GM19351 (cell line): ENCODE results near the gene ZFYVE27.

Source experiments
- ATAC-seq: cut with Tn5 transposase; IDR thresholded peaks from one replicate; pipeline ENCODE4 v1.9.1; 2021; ENCODE audit warnings: mild to moderate bottlenecking, moderate library complexity; ENCODE audit not compliant: unreplicated experiment

The ZFYVE27 gene

GRCh38 chr10:97743169-97743943, 6.4 kb downstream of the ZFYVE27 start:
- ATAC-seq: no peak

- ATAC-seq: no peak
Observed at GRCh38 chr10:97744405-97745035, 7.6 kb downstream of the ZFYVE27 start.

- no peak for ATAC-seq
Observed at GRCh38 chr10:97747573-97747972, 10.6 kb downstream of the ZFYVE27 start.

GRCh38 chr10:97748116-97748515, 11.2 kb downstream of the ZFYVE27 start:
- no peak for ATAC-seq

GRCh38 chr10:97752956-97753355, 16.0 kb downstream of the ZFYVE27 start:
- no peak for ATAC-seq

- no peak for ATAC-seq
Observed at GRCh38 chr10:97754726-97755125, 17.8 kb downstream of the ZFYVE27 start.

GRCh38 chr10:97755718-97756117, 18.8 kb downstream of the ZFYVE27 start:
- no peak for ATAC-seq

- ATAC-seq: no peak
Observed at GRCh38 chr10:97757471-97757870, 20.5 kb downstream of the ZFYVE27 start.

- no peak for ATAC-seq
Observed at GRCh38 chr10:97759158-97759887, 22.4 kb downstream of the ZFYVE27 start.

GRCh38 chr10:97759946-97760345, 23.0 kb downstream of the ZFYVE27 start:
- no peak for ATAC-seq

- no peak for ATAC-seq
Observed at GRCh38 chr10:97760461-97761257, 23.7 kb downstream of the ZFYVE27 start.

GRCh38 chr10:97761331-97761865, 24.5 kb downstream of the ZFYVE27 start:
- no peak for ATAC-seq

- ATAC-seq: no peak
Observed at GRCh38 chr10:97762056-97762455, 25.1 kb downstream of the ZFYVE27 start.

GRCh38 chr10:97762816-97763215, 25.9 kb downstream of the ZFYVE27 start:
- no peak for ATAC-seq

GRCh38 chr10:97763411-97763810, 26.5 kb downstream of the ZFYVE27 start:
- no peak for ATAC-seq

GRCh38 chr10:97763947-97764346, 27.0 kb downstream of the ZFYVE27 start:
- no peak for ATAC-seq

GRCh38 chr10:97764519-97764931, 27.6 kb downstream of the ZFYVE27 start:
- ATAC-seq: no peak

GRCh38 chr10:97765201-97765600, 28.3 kb downstream of the ZFYVE27 start:
- no peak for ATAC-seq

GRCh38 chr10:97766106-97766810, 29.3 kb downstream of the ZFYVE27 start:
- ATAC-seq: no peak
